ENCODE results near the gene ECHDC3.

ECHDC3 gene

DNA sequence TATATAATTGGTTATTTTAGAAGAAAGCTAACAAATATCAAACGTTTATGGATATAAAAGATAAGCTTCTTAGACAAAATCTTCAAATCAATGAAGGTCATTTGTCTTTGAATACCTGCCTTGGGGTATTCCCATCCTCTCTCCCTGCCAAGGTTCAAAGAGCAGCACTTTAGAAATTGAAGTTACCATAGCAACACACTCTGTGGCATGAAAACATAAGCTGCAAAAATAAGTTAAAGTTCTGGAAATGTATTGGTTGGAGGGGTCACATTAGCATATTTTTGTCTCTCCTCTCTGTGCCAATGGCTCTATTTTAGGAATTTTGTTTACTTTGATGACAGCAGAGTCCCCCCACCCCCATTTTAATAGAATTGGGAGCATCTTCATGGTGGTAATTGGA, 12.0 kb downstream of the ECHDC3 start:
- DNase-seq, result no peak

- DNase-seq, result no peak
Measured at GRCh38 chr10:11754620-11755019, 12.4 kb downstream of the ECHDC3 start.

DNA sequence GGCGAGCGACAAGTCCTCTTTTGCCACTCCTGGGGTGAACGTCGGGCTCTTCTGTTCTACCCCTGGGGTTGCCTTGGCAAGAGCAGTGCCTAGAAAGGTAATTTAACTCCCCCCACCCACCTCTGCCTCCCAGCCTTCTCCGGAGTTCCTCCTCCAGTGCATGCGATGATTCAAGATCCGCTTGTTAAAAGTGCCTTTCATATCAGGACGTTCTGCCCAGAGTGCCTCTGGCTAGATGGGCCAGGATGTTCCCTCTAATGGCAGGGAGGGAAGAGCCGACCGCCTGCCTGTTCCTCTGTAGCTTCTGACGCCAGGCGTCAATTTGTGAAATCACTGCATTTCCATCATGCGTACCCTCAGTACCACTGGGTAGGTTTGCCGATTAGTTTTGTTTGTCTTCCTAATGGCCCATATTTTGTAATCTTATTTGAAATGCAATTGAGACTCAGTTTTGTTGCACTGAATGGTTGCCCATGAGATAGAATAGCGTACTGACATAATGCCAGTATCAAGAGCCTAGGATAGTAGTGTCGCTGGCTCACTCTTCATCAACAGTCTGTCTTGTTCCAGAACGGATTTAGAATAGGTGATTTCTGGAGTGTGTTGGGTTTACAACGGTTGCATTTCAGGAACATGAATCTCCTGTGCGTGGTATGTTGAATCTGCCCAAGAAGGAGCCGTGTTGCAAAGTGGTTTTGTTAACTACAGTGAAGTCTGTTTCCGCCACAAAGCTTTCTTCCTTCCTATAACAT, 13.5 kb downstream of the ECHDC3 start:
- no peak for DNase-seq

DNA sequence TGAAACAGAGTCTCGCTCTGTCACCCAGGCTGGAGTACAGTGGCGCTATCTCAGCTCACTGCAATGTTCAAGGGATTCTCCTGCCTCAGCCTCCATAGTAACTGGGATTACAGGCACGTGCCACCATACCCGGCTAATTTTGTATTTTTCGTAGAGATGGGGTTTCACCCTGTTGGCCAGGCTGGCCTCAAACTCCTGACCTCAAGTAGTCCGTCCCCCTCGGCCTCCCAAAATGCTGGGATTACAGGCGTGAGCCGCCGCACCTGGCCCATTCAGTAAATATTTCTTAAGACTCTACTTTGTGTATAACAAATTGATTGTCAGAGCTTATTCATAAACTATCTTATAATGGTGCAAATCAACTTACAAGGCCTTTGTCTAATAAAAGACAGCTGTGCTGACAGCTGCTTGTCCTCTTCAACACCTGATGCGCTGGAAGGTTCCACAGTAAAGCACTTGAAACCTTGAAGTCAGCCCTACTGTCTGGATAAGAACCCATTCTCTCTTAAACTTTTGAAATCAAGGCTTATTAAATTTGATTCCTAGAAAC, 14.7 kb downstream of the ECHDC3 start:
- no peak for DNase-seq

DNA sequence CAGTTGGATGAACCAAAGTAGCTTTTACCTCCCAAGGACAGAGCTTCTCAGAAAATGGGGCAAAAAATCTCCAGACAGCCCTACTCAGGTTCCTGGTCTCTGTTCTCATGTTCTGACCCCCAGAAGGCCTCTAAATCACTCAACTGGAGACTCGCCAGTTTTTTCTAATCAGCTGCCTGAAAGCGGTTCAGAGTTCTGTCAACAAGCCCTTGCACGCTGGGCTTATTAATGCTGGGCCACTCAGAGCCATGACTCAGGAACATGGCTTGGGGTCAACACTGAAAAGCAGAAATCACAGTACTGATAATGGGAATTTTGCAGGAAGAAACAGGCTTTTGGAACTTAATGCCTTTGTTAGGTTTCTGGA, 15.3 kb downstream of the ECHDC3 start:
- no peak for DNase-seq

DNA sequence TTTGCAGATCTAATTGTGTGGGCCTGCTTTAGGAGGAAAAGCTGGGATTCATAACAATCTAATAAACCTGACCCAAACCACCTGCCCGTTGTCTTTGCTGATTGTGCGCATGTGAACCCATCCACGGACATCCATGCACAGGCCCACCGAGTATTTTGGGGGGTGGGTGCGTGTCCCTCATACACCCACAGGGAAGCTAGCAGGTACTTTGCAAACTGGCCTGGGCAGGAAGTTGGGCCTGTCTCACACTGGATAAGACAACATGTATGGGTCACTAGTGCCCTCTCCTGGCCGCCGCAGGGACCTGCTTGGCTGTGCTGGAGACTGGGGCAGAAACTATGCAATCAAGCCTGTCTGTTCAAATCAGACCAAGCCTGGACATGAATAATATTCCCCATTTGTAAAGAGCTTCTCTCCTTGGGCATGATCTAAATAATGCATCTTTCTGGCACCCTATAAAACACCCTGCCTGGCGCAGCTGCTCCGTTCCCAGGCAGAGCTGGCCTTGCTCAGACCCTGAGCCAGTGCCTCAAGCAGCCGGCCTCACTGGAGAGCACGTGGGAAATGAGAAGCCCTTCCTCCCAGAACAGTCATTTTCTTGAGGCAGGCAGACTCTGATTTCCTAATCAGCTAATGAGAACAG, 15.8 kb downstream of the ECHDC3 start:
- peak; percentile 52 to 78 (median 70) for DNase-seq

DNA sequence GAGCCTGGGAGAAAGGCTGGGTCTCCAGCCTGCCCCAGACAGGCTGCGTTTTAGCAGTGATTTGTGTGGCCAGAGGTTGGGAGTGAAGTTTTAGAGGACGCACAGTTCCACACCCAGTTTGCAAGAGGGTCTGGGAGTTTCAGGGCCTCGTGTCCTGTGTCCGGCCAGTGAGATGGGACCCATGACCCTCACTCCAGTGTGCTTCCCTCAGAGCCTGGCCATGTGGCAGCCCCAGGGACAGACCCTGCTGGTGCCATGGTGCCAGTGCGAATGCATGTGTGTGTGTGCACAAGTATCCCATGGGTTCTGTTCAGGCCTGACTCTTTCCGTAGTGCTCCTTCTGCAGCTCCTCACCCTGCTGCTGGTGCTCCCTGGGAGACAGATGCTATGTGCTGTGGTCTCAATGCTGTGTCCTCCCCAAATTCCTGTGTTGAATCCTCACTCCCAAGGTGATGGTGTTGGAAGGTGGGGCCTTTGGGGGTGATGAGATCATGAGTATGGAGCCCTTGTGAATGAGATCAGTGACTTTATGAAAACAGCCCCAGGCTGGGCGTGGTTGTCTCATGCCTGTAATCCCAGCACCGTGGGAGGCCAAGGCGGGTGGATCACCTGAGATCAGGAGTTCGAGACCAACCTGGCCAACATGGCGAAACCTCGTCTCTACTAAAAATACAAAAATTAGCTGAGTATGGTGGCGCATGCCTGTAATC, 16.5 kb downstream of the ECHDC3 start:
- no peak for DNase-seq

DNA sequence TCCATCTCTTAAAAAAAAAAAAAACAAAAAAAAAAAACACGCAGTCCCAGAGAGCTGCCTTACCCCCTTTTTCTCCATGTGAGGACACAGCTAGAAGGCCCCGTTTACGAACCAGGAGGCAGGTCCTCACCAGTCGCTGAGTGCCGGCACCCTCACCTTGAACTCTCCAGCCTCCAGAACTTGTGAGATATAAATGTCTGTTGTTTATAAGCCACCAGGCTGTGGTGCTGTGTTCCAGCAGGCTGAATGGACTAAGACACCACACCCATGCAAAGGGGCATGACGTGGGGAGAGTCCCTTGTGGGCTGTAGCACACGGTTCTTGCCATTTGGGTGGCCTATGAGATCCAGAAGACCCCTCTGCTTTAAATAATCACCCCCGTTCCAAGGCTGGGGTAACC, 17.2 kb downstream of the ECHDC3 start:
- DNase-seq, result no peak

- DNase-seq, result no peak
Measured at GRCh38 chr10:11760151-11760550, 18.0 kb downstream of the ECHDC3 start.

DNA sequence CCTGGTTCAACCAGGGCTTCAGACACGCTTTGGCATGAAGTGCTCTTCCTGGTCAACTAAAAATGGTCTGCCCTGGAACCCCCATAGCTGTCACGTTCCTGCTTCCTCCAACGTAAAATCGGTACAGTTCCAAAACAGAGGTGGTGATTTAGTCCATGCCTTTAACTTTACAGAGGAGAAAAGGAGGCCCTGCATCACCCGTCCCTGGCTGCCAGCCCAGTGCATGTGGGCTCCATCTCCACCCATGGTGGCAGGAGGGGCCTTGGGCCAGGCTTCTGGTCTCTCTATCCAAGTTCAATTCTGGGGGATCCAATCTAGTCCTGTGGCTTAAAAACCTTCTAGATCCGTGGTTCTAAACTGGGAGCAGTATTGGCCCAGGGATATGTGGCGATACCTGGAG, 18.7 kb downstream of the ECHDC3 start:
- DNase-seq, result no peak

DNA sequence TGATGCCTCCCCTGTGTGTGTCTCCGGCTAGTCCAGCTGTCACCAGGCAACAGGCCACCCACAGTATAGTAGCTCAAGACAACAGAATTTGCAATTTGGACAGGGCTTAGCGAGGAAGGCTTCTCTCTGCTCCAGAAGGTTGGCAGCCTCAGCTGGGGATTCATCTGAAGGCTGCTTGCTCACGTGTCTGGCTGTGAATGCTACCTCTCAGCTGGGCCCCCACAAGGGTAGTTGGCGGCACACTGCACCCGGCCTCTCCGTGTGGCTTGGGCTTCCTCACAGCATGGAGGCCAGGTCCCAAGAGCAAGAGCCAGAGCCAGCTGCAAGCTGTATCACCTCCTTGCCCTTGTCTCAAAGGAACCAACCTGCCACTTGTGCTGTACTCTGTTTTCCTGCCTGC, 19.2 kb downstream of the ECHDC3 start:
- no peak for DNase-seq

DNA sequence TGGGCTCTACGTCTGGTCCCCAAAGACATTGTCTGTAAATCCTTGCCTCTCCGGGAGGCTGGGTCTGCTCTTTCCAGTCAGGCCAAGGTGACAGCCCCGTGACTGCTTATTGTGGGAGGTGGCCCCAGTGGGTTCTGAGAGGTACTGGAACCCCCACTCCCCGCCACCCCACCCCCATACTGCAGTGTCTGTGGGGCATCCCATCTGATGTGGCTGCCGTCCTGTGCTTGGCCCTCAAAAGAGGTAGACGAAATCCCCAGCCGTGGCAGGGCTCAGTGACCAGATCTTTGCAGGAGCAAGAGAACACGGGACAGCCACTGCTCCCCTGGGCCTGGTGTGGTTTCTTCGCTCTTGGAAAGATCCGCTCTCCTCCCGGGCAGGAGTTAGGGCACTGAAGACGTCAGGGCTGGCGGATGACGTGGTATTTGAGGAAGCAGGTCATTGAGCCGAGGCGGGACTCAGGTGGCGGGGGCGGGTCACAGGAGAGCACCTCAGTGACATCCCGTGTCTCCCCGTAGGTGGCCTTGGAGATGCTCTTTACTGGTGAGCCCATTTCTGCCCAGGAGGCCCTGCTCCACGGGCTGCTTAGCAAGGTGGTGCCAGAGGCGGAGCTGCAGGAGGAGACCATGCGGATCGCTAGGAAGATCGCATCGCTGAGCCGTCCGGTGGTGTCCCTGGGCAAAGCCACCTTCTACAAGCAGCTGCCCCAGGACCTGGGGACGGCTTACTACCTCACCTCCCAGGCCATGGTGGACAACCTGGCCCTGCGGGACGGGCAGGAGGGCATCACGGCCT, 20.7 kb downstream of the ECHDC3 start:
- no peak for DNase-seq

- no peak for DNase-seq
Measured at GRCh38 chr10:11763501-11763861, 21.3 kb downstream of the ECHDC3 start.

GRCh38 chr10:11765141-11765540, 23.0 kb downstream of the ECHDC3 start:
- DNase-seq, result no peak

DNA sequence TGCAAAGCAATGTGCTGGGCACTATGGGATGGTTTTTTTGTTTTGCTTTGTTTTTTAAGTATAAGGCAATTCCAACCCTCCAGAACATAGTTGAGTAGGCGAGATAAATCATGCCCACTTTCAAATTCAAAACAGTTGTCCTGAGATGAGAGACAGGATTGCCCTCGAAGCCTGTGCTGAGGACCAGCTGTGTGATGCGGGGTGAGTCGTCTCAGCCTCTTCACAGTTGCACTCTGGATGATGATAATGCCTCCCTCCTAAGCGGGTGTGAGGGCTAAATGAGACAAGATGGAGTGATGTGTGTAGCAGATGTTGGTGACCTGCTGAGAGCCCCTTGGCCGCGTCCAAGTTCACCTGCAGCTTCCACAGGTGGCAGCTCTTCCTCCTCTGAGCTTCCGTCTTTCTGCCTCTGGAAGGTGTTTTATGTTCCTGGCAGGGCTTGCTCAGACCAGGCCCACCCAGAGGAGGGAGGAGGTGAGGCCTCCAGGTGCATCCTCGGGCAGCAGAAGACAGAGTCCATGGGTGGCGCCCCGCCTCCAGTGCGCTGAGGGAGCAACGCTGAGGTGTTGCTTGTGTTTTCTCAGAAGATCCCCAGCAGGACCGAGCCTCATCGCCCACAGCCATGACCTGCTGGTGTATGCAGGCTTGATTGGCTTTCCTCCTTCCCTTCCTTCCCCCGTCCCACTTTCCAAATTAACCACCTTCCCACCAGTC, 30.6 kb downstream of the ECHDC3 start:
- DNase-seq, result no peak

GRCh38 chr10:11773761-11774441, 31.7 kb downstream of the ECHDC3 start:
- no peak for DNase-seq

DNA sequence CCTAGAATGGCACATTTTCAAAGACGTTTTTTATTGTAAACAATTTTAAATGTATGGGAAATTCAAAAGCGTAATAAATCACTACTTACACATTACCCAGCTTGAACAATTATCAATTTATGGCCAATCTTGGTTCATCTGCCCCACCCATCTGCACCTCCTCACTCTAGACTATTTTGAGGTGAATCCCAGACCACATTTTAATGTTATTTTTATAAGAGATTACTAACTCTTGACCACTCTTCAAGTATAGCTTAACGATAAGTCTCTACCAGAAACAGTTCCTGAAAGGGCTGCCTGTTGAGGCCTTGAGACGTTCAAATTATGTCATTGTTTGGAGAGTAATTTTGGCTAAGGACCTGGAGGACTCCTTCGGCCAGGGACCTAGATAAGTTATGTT, 33.2 kb downstream of the ECHDC3 start:
- DNase-seq, result no peak

GRCh38 chr10:11776080-11776479, 33.9 kb downstream of the ECHDC3 start:
- DNase-seq, result no peak

- DNase-seq, result no peak
Measured at GRCh38 chr10:11781114-11781513, 38.9 kb downstream of the ECHDC3 start.

DNA sequence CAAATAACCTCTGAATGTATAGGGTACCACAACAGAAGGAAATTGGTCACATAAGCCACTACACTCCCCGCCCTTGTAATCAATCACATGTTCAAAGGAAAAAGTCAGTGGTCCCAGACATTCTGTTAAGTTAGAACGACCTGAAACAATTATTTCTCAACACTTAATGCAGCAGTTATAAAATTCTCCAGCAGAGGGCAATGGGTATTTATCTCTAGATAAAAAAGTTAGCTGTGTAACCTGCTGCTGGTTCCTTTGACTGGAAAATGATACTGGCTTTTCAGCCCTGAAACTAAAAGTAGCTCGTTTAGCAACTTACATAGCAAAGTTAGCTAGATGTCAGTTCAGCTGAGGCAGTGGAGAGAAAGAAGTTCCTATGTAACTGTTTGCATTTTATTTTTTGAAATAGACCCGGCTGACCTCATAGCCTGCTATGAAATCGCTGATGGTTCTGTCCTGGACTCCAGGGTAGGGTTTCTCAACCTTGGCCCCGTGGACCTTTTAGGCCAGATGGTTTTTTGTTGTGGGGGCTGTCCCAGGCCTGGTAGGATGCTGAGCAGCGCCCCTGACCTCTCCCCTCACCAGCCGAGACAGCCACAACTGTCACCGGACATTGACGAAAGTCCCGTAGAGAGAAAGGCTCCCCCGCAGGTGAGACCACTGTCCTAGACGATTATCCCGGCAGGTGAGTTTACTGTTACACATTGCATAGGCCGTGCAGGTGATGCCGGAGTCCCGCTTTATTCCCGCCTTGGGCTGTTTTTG, 40.8 kb downstream of the ECHDC3 start:
- DNase-seq, result no peak

DNA sequence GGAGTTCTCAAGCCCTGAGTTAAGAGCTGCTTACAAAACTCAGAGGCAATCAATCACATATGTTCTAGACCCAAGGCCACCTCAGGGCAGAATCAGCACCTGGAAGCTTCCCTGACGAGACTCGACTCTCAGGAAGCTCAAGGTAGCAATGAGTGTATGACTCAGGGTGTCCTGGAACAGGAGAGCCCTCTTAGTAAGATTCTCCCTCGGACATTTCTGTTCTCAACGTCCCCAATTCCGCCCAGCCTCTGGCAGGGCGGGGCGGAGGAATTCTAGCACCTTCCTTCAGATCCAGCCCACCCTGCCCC, 41.3 kb downstream of the ECHDC3 start:
- no peak for DNase-seq
